ENCODE measurements around the gene DDX55.

Gene DDX55

DNA sequence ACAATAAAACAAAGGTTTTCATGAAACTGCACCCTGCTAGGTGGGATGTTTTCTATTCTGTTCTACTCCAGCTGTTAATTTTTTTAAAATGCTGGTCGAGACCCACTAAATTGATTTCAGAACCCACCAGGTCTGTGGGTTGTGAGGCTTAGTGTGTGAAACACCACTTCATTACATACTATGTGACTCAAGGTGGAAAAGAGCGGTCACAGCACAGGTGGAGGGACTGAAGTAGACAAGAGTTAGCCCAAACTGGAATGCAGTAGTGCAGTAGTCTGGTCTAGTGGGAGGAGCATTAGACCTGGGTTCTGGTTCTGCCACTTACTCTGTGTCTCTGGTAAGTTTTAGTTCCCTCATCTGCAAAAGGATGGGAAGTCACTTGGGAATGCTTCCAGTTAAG, 12.2 kb downstream of the DDX55 start:
- DNase-seq = no peak

DNA sequence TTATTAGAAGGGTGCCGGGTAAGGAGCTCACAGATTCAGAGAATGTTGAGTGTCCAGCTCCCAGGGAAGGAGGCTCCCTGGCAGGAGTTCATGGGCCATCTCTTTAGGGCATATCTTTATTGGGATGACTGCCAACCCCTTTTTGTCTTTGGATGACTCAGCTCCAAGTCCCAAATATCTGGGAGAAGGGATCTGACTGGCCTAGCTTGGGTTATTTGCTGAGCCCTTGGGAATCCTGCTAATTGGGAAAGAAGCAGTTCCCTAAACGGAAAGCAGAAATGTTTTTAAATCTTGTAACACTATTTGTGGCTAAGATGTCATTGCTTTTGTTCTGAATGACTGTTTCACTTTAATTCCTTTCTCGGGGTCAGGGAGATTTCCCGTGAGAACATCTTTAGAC, 12.6 kb downstream of the DDX55 start:
- DNase-seq = no peak

DNA sequence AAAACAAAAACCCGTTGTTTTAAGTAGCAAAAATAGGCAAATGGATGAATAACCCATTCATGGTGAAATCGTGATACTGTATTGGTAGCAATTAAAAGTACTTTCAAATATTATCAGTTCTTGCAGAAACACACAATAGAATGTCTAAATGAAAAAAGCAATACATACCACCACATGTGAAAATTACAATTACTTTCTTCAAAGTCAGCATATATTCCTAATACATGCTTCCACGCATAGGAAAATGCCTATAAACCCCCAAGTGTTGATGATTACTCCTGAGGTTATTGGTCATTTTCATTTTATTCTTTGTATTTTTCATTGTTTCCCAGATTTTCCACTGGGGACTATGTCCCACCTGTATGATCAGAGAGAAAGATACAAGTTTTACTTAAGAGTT, 15.2 kb downstream of the DDX55 start:
- DNase-seq = no peak

- DNase-seq = no peak
These were observed 15.7 kb downstream of the DDX55 start for GRCh38 chr12:123617580-123617979.

DNA sequence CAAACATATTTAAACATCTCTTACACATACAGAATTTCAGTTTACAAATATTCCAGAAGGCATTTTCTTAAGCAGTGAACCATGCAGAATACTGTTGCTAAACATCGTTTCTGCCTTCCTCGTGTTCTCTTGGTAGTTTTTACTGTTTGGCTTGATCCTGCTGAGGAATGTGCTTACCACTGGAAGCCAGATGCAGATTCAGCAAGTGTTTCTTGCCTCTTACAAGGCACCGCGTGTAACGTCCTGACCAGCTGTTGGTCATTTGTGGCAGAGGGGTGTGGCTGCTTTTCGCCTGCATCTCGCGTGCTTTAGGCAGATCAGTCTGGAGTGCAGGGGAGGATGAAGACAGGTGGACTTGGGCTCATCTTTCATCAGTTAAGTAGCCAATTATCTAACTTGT, 19.2 kb downstream of the DDX55 start:
- DNase-seq = no peak

DNA sequence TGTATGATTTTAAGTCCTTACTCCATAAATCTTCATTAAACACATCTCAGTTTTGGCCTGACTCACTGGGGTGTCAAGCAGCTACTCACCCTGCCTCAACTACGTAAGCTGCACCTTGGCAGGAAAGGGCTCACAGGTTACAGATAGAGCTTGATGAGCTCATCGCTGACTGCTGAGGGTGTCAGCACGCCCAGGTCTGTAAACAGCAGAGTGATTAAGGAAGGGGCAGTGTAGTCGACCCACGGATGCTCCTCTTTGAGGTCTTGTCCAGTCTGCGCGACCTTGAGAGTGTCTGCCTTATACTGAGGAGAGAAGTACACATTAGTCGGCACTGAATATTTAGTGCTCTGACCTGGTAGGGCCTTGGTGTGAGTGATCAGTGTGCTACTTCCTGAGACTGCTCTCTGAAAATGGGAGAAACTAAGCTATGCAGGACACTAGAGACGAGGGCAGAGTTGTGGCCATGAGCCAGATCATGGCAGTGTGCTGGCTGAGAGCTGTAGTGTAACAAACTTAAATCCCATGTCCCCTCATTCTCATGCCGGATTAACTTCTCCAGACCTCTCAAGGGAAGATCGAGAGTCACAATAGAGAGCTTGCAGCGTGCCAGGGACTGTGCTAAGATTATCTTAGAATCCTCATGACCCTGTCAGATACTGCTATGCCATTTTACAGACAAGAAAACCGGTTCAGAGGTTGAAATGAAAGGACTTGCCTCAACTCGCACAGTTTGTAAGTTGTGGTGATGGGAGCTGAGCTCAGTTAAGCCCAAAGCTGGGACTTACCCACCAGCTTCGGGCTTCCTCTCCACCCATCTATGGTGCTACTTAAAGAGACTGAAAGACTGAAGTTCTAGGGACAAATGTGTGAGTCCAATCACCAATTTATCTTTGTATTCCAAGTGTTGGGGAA, 20.0 kb downstream of the DDX55 start:
- no peak for DNase-seq

DNA sequence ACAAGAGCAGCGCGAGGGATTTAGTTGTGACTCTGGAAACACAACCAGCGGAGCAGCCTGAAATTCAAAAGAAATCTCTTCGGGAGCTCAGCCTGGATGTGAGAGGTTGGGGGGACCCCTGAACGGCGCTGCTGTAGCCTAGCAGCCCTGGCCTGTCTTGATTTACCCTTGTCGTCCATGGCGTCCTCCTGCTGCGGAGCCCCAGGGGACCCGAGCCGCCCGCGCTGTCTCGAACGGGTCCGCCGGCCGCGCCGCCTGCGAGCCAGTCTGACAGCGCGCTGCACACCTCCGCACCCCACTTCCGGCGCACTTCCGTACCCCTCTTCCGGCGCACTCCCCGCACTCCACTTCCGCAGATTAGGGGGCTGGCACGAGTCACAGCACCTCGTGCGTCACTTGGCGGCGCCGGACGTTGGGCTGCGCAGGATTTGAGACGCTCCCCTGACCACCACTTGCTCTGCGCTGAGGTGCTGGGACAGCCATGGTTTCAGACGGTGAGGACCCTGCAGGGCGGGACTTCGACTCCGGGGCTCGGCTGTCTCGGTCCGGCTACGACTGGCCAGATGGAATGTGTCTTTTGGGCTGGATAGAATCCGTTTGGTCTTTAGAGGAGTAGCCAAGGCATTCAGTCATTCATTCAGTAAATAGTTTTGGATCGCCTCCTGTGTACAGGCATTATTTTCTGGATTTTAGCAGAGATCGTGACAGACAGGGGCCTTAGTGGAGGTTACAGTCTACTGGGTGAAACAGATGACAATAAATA, 31.7 kb downstream of the DDX55 start, which contains the start of the genes EIF2B1 and GTF2H3:
EIF2B1 (minus strand) TSS at position 308 of the 763 bp plus-strand sequence; CDS start at position 179, 129 bp downstream.
GTF2H3 (plus strand) TSS at position 451 of the 763 bp plus-strand sequence; CDS start at position 482, 31 bp downstream.
- DNase-seq = peak; percentile 91 to 99 (median 95)

GRCh38 chr12:123634142-123634561, 32.3 kb downstream of the DDX55 start:
- DNase-seq = no peak

GRCh38 chr12:123643911-123644310, 42.0 kb downstream of the DDX55 start:
- DNase-seq = no peak

- DNase-seq = no peak
These were observed 43.5 kb downstream of the DDX55 start for GRCh38 chr12:123645380-123645779.

- no peak for DNase-seq
These were observed 44.0 kb downstream of the DDX55 start for GRCh38 chr12:123645878-123646277.

GRCh38 chr12:123648401-123648800, 46.5 kb downstream of the DDX55 start:
- DNase-seq = no peak

DNA sequence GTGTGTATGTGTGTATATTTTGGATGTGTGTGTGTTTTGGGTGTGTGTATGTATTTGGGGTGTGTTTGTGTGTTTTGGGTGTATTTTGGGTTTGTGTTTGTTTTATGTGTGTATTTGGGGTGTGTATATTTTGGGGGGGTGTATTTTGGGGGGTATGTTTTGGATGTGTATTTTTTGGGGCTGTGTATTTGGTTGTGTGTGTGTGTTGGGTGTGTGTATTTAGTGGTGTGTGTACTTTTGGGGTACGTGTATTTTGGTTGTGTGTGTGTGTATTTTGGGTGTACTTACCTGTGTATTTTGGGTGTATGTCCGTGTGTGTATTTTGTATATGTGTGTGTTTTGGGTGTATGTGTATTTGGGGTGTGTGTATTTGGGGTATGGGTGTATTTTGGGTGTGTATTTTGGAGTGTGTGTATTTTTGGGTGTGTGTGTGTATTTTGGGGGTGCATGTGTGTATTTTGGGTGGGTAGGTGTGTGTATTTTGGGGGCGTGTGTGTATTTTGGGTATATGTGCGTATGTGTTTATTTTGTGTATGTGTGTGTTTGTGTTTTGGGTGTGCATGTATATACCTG, 52.3 kb downstream of the DDX55 start:
- no peak for DNase-seq

DNA sequence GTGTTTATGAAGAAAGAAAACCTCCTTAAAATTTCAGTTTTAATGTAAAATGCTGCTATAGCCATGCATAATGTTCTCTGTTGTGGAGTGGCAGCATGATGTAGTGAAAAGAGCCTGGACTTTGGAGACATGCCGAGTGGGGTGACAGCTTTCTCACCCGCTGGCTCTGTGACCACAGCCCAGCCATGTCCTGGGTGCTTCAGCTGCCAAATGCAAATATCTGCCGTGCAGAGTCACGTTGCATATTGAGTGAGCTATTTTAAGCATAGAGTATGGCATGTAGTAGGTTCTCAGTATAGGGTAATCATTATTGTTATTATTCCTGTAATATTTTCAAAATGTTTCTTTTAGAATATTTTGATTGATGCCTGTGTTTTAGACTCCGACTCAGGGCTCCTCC, 53.5 kb downstream of the DDX55 start:
- no peak for DNase-seq

GRCh38 chr12:123656392-123656791, 54.5 kb downstream of the DDX55 start:
- no peak for DNase-seq

DNA sequence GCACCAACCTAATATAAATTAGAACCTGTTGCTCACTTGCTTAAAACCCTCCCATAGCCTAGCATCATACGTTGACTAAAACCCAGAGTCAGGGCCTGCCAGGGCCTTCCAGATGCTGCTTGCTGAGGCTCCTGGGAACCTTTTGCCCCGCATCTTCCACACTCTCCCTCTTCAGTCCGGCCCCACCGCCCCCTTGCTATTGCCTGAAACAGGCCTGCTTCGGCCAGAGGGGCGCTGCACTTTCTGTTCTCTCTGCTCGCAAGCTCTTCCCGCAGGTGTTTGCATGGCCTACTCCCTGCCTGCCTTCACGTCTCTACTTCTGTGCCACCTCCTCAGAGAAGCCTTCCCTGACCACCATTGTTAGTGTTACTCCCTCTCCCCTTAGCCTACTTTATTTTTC, 55.3 kb downstream of the DDX55 start:
- DNase-seq = no peak

DNA sequence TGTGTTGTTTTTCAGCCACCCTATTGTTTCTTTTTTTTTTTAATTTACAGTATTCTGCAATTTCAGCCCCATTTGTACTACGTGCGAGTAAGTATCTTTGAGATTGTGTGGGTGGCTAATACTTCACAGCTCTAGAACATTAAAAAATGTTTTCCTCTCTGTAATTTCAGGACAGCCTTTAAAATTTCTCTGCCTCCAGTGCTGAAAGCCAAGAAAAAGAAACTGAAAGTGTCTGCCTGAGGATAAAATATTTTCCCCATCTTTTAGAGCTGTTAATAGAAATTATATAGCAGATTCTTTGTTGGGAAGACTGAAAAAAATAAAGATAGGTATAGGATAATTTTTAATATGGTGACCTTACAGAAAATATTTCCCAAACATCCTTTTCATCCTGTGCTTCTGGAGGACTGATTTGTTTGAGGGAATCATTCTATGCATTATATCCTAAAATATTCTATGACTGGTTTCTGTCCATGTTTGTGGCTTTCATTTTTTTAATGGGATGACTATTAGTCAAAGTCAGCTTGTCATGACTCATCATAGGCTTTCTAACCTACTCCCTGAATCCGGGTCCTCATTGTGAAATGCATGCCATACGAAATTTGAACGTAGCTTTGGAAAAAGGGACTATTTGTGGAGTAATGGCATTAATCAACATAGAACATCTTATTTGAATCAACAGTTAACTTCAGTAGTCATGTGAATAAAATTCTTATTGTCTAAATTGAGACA, 58.3 kb downstream of the DDX55 start:
- no peak for DNase-seq

- no peak for DNase-seq
These were observed 65.9 kb downstream of the DDX55 start for GRCh38 chr12:123667771-123668170.
